Fibroblast of pulmonary artery (primary cell): Measurements from ENCODE around the gene CAV1.

Source experiments
- DNase-seq: peaks from one replicate; pipeline ENCODE4 v3.0.0-alpha.2; 2010; ENCODE audit warnings: low read depth
- H3K4me3 ChIP-seq: replicated peaks from 2 replicates; pipeline ENCODE4 v1.5.1; 2011; ENCODE audit warnings: low read depth, mild to moderate bottlenecking, control low read depth, low read length, moderate library complexity
- TF ChIP-seq, protein P1 (sequence below): IDR thresholded peaks from 2 replicates; pipeline ENCODE4 v1.5.1; 2011; ENCODE audit warnings: mild to moderate bottlenecking, control low read depth, low read length, inconsistent platforms; ENCODE audit errors: missing control alignments

Gene CAV1

DNA sequence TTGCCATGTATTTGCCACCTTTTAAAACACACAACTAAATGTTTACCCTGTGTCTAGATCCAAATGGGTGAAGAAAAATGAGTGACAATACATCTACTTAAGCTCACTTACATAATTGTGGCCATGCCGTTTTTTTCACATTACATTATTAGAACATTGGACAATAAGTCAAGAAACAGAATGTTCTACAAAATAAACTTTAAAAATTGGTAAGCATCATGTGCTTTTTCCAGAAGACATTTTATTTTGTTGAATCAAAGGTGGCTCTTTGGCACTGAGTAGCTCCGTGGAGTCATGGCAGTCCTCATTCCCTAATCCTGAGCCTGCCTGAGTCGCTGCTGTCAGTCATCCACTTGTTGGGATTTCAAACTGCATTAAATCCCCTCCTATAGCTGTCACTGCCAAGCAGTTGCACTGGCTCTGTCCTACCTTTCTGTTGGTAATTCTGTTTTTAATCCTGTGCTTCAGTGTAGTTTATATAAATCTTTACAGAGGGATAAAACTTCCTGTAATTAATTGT, 32.3 kb downstream of the CAV1 start:
- H3K4me3 ChIP-seq: no peak overlapping the region
- no peak for DNase-seq
- TF ChIP-seq, protein P1, sequence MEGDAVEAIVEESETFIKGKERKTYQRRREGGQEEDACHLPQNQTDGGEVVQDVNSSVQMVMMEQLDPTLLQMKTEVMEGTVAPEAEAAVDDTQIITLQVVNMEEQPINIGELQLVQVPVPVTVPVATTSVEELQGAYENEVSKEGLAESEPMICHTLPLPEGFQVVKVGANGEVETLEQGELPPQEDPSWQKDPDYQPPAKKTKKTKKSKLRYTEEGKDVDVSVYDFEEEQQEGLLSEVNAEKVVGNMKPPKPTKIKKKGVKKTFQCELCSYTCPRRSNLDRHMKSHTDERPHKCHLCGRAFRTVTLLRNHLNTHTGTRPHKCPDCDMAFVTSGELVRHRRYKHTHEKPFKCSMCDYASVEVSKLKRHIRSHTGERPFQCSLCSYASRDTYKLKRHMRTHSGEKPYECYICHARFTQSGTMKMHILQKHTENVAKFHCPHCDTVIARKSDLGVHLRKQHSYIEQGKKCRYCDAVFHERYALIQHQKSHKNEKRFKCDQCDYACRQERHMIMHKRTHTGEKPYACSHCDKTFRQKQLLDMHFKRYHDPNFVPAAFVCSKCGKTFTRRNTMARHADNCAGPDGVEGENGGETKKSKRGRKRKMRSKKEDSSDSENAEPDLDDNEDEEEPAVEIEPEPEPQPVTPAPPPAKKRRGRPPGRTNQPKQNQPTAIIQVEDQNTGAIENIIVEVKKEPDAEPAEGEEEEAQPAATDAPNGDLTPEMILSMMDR: no peak

DNA sequence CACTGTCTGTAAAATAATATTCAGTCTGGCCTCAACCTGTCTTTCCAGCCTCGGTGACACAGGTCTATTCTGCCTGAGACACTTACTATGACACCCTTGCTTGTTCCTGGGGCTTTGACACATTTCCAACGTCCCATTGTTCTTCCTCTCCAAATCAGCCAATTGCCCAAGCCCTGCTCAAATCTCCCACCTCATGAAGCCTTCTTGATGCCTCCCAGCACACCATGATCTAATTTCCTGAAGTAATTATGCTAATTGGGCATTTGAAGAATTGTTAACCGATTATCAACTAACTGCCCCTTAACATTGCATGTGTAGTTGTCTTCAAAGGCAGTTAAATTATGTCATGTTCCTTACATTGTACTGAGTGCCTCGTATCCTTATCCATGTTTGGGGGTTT, 33.1 kb downstream of the CAV1 start:
- TF ChIP-seq, protein P1: no peak
- no peak for DNase-seq
- H3K4me3 ChIP-seq: no peak overlapping the region

DNA sequence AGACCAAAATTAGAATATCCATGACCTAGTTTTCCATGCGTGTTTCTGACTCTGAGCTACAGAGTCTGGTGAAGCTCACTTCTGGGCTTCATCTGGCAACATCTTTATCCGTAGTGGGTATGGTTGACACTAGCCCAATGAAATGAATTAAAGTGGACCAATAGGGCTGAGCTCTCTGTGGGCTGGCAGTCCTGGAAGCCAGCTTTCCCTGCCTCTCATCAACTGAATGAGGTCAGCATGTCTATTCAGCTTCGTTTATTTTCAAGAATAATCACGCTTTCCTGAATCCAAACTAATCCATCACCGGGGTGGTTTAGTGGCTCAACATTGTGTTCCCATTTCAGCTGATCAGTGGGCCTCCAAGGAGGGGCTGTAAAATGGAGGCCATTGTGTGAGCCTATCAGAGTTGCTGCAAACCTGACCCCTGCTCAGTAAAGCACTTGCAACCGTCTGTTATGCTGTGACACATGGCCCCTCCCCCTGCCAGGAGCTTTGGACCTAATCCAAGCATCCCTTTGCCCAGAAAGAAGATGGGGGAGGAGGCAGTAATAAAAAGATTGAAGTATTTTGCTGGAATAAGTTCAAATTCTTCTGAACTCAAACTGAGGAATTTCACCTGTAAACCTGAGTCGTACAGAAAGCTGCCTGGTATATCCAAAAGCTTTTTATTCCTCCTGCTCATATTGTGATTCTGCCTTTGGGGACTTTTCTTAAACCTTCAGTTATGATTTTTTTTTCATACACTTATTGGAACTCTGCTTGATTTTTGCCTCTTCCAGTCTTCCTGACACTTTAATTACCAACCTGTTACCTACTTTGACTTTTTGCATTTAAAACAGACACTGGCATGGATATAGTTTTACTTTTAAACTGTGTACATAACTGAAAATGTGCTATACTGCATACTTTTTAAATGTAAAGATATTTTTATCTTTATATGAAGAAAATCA, 35.5 kb downstream of the CAV1 start:
- H3K4me3 ChIP-seq: no peak overlapping the region
- no peak for DNase-seq
- TF ChIP-seq, protein P1: no peak

DNA sequence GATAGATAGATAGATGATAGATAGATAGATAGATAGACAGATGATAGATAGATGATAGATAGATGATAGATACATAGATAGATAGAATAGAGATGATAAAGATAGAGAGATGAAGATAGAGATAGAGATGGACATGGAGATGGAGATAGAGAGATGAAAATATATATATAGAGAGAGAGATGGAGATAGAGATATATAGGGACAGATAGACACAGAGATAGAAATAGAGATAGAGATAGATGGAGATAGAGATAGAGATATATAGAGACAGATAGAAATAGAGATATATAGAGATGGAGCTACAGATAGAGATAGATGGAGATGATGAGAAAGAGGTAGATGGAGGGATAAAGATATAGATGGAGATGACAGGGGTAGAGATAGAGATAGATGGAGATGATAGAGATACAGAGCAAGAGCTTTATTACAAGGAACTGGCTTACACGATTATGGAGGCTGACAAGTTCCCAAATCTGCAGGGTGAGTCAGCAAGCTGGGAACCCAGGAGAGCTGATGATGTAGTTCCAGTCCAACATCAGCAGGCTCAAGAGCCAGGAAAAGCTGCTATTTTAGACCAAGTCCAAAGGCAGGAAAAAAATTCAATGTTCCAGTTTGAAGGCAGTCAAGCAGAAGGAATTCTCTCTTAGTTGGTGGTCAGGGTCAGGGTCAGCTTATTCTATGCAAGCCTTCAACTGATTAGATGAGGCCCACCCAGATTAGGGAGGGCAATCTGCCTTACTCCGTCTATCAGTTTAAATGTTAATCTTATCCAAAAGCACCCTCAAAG, 37.1 kb downstream of the CAV1 start:
- H3K4me3 ChIP-seq: no peak overlapping the region
- TF ChIP-seq, protein P1: no peak
- DNase-seq: no peak

DNA sequence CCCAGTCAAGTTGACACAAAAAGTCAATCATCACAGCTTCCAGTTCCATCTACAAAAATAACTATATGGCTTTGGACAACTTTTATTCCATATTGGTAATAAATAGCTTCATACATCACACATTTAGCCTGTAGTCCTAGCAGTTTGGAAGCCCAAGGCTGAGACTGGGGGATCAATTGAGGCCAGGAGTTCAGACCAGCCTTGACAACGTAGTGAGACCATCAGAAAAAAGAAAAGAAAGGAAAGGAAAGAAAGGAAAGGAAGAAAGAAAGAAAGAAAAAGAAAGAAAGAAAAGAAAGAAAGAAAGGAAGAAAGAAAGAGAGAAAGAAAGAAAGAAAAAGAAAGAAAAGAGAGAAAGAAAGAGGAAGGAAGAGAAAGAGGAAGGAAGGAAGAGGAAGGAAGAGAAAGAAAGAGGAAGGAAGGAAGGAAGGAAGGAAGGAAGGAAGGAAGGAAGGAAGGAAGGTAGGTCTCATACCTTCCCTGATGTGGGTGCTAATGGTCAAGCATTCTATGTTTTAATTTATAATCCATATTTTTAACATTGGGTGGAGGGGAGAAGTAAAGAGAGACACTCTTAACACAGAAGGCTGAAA, 37.8 kb downstream of the CAV1 start:
- DNase-seq: no peak
- H3K4me3 ChIP-seq: no peak overlapping the region
- TF ChIP-seq, protein P1: no peak

DNA sequence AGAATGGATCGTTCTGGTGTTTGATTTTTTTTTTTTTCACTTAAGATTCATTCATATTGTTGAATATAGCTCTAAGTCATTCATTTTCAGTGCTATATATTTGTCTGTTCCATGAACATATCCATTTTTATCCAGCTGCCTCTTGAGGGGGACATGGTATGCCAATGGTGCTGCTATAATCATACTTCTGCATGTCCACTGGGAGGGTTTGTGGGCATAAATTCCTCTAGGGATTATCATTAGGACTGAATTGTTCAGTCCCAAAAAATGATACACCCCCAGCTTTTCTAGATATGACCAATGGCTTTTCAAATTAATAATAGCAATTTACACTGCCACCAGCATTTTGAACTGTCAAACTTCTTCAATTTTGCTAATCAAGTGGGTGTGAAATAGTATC, 41.1 kb downstream of the CAV1 start:
- DNase-seq: no peak
- no peak overlapping the region for H3K4me3 ChIP-seq
- TF ChIP-seq, protein P1: no peak
